GM12892 (cell line): ENCODE measurements around the gene ZNF79.

Experiments used
- POLR2AphosphoS5 ChIP-seq: IDR thresholded peaks from 2 replicates; pipeline ENCODE4 v1.6.1; 2011; ENCODE audit warnings: low read depth, low read length, control low read depth
- TAF1 ChIP-seq: IDR thresholded peaks from 2 replicates; pipeline ENCODE4 v1.6.1; 2011; ENCODE audit warnings: low read depth, mild to moderate bottlenecking, control low read depth, low read length, borderline replicate concordance

DNA sequence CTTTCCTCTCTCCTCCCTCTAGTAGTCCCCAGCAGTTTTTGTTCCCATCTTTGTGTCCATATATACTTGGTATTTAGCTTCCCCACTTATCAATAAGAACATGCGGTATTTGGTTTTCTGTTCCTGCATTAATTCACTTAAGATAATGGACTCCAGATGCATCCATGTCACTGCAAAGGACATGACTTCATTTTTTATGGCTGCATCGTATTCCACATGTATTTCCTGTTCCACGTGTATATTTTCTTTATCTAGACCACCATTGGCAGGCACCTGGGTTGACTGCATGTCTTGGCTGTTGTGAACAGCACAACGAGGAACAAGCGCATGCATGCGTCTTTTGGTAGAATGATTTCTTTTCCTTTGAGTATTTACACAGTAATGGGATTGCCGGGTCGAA, 6.2 kb downstream of the ZNF79 start:
- no peak for TF ChIP-seq TAF1
- TF ChIP-seq POLR2AphosphoS5: no peak
